ENCODE data around the gene GBE1.
"Not testable (repeated sequence)": the region's sequence is repeated elsewhere in the genome, so short reads cannot be mapped to it uniquely, and the experiment has no call there.

The GBE1 gene

DNA sequence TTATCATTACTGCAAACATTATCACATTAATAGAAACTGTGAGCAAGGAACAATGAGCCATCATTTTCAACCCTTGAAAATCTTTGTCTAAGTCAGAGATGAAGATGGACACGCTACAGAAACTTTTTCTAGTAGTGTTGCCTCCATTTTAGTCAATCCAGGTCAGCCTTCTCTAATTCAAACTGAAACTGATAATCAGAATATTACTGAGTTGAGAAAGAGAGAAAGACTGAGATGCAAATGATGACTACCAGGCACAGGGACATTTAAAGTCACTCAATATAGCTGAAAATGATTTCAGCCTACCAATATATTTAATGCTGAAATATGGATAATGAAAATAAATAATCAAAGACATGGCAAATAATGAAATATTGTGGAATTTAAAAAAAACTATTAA is 261.4 kb downstream of the GBE1 start:
- Histone ChIP-seq H2AFZ (ENCODE audit: low read depth, low read length, severe bottlenecking) (no peak overlapping the region), H3K27me3 (ENCODE audit: low read length) (no peaks in the 10 kb centered on the region), H4K20me1 (ENCODE audit: low read depth, low read length) (no peaks in the 10 kb centered on the region), H3K79me2 (ENCODE audit: insufficient read depth, low read length) (no peaks in the 10 kb centered on the region), H3K4me3 (ENCODE audit: insufficient read depth, low read length, poor library complexity, severe bottlenecking) (no peak overlapping the region), H3K4me2 (ENCODE audit: low read depth, low read length, poor library complexity, severe bottlenecking) (no peak overlapping the region), H3K9me2 (replicated peaks; ENCODE audit: insufficient read depth, low read length) (no peaks in the 10 kb centered on the region), H3K9me3 (ENCODE audit: insufficient read depth, low read length) (no peaks in the 10 kb centered on the region), H3K9ac (ENCODE audit: low read length) (no peak overlapping the region), H3K36me3 (ENCODE audit: low read length) (no peaks in the 10 kb centered on the region), H3K27ac (ENCODE audit: low read depth, low read length) (no peak overlapping the region), H3F3A (ENCODE audit: insufficient read depth) (no peaks in the 10 kb centered on the region)
- TF ChIP-seq EZH2phosphoT487 (conservative IDR thresholded peaks at IDR 0.05; ENCODE audit: low read length) = no peak
- TF ChIP-seq, protein P1, sequence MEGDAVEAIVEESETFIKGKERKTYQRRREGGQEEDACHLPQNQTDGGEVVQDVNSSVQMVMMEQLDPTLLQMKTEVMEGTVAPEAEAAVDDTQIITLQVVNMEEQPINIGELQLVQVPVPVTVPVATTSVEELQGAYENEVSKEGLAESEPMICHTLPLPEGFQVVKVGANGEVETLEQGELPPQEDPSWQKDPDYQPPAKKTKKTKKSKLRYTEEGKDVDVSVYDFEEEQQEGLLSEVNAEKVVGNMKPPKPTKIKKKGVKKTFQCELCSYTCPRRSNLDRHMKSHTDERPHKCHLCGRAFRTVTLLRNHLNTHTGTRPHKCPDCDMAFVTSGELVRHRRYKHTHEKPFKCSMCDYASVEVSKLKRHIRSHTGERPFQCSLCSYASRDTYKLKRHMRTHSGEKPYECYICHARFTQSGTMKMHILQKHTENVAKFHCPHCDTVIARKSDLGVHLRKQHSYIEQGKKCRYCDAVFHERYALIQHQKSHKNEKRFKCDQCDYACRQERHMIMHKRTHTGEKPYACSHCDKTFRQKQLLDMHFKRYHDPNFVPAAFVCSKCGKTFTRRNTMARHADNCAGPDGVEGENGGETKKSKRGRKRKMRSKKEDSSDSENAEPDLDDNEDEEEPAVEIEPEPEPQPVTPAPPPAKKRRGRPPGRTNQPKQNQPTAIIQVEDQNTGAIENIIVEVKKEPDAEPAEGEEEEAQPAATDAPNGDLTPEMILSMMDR (IDR thresholded peaks at IDR 0.05; ENCODE audit: insufficient read depth, low read length, poor library complexity, severe bottlenecking) = no peak

DNA sequence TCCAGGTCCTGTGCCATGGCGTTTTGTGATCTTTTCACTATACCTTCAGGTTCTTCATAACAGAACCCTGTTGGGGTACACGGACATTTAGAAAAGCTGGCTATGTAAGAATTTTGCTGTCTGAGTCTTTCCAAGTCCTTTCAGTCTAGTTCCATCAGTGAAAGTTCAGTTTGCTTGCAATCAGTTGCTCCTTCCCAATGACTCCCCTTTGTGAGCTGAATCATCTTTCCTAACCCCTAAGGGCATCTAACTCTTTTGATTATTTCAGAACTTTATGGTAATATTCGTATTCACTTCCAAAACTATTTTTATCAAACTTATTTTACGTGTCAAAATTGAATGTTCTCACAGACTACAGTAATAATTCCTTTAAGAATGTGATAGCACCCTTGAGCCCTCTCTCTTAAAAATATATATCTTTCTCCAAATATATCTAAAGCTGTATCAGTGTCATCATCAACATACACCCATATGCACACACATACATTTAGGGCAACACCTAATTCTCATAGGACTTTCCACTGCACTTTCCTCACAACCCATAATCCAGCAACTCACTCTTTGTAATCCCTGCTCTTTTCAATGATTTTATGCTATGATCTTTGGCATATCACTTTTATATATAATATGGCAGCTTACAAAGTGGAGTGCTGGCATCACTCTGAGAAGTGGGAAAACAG is 263.7 kb downstream of the GBE1 start:
- no peaks in the 10 kb centered on the region for H3K79me2 ChIP-seq (ENCODE audit: insufficient read depth, low read length)
- no peaks in the 10 kb centered on the region for H3K27me3 ChIP-seq (ENCODE audit: low read length)
- no peaks in the 10 kb centered on the region for H4K20me1 ChIP-seq (ENCODE audit: low read depth, low read length)
- H3K9ac ChIP-seq (ENCODE audit: low read length) = no peak overlapping the region
- no peaks in the 10 kb centered on the region for H3K9me3 ChIP-seq (ENCODE audit: insufficient read depth, low read length)
- no peak for TF ChIP-seq EZH2phosphoT487 (conservative IDR thresholded peaks at IDR 0.05; ENCODE audit: low read length)
- TF ChIP-seq, protein P1 (IDR thresholded peaks at IDR 0.05; ENCODE audit: insufficient read depth, low read length, poor library complexity, severe bottlenecking) = no peak
- H3K4me3 ChIP-seq (ENCODE audit: insufficient read depth, low read length, poor library complexity, severe bottlenecking) = no peak overlapping the region
- H3K36me3 ChIP-seq (ENCODE audit: low read length) = no peaks in the 10 kb centered on the region
- H3K9me2 ChIP-seq (replicated peaks; ENCODE audit: insufficient read depth, low read length) = no peaks in the 10 kb centered on the region
- no peaks in the 10 kb centered on the region for H3F3A ChIP-seq (ENCODE audit: insufficient read depth)
- no peak overlapping the region for H3K4me2 ChIP-seq (ENCODE audit: low read depth, low read length, poor library complexity, severe bottlenecking)
- no peak overlapping the region for H2AFZ ChIP-seq (ENCODE audit: low read depth, low read length, severe bottlenecking)
- no peak overlapping the region for H3K27ac ChIP-seq (ENCODE audit: low read depth, low read length)

DNA sequence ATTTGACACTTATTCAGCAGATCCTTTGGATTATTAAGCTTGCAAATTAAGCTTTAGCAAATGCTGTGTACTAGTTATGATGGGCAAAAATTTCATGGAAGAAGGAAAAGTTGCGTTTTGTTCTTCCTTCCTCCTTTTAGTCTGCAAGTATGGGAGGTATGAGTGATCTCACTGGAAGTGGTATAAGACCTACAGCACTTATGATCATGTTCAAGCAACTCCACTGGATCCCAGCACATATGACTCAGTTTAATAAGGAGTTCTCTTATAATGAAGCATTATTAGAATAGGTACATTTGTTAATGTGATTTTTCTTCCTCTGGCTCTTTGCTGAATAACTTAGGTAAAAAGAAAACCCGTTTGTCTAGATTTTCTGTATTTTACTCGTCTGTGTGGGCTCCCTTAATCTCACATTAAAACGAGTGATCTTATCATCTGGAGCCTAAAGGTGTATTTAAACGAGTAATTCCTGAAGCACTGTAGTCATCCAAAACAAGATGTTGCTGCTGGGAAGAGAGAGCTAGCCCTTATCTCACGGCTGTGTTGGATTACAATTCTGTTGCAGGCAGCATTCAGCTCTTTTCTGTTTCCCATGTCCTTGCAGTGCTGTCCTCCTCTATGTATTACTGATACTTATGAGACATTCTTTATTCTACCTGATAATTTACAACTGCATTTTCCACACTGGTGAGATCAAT is 264.9 kb downstream of the GBE1 start:
- no peaks in the 10 kb centered on the region for H3F3A ChIP-seq (ENCODE audit: insufficient read depth)
- no peak overlapping the region for H3K9ac ChIP-seq (ENCODE audit: low read length)
- no peak overlapping the region for H3K4me2 ChIP-seq (ENCODE audit: low read depth, low read length, poor library complexity, severe bottlenecking)
- no peak overlapping the region for H3K27ac ChIP-seq (ENCODE audit: low read depth, low read length)
- no peaks in the 10 kb centered on the region for H3K9me3 ChIP-seq (ENCODE audit: insufficient read depth, low read length)
- H2AFZ ChIP-seq (ENCODE audit: low read depth, low read length, severe bottlenecking) = no peak overlapping the region
- no peaks in the 10 kb centered on the region for H4K20me1 ChIP-seq (ENCODE audit: low read depth, low read length)
- H3K9me2 ChIP-seq (replicated peaks; ENCODE audit: insufficient read depth, low read length) = no peaks in the 10 kb centered on the region
- TF ChIP-seq, protein P1 (IDR thresholded peaks at IDR 0.05; ENCODE audit: insufficient read depth, low read length, poor library complexity, severe bottlenecking) = no peak
- TF ChIP-seq EZH2phosphoT487 (conservative IDR thresholded peaks at IDR 0.05; ENCODE audit: low read length) = no peak
- no peaks in the 10 kb centered on the region for H3K79me2 ChIP-seq (ENCODE audit: insufficient read depth, low read length)
- no peaks in the 10 kb centered on the region for H3K36me3 ChIP-seq (ENCODE audit: low read length)
- H3K4me3 ChIP-seq (ENCODE audit: insufficient read depth, low read length, poor library complexity, severe bottlenecking) = no peak overlapping the region
- no peaks in the 10 kb centered on the region for H3K27me3 ChIP-seq (ENCODE audit: low read length)

DNA sequence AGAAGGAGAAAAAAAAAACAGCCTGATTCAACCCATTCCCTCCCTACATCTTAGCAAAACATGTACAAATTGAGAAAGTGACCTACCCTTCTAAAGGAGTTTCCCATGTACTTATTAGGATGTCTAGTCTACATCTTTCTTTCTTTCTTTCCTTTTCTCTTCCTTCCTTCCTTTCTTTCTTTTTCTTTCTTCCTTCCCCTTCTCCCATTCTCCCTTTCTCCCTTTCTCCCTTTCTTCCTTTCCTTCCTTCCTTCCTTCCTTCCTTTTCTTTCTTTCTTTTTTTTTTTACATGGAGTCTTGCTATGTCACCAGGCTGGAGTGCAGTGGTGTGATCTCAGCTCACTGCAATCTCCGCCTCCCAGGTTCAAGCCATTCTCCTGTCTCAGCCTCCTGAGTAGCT is 269.0 kb downstream of the GBE1 start:
- not testable (repeated sequence) for H3F3A ChIP-seq (ENCODE audit: insufficient read depth); H3K9me3 ChIP-seq (ENCODE audit: insufficient read depth, low read length); H4K20me1 ChIP-seq (ENCODE audit: low read depth, low read length); H3K4me3 ChIP-seq (ENCODE audit: insufficient read depth, low read length, poor library complexity, severe bottlenecking); H3K27ac ChIP-seq (ENCODE audit: low read depth, low read length); H3K9me2 ChIP-seq (replicated peaks; ENCODE audit: insufficient read depth, low read length); H3K4me2 ChIP-seq (ENCODE audit: low read depth, low read length, poor library complexity, severe bottlenecking); H3K27me3 ChIP-seq (ENCODE audit: low read length); H3K36me3 ChIP-seq (ENCODE audit: low read length); H2AFZ ChIP-seq (ENCODE audit: low read depth, low read length, severe bottlenecking); H3K9ac ChIP-seq (ENCODE audit: low read length); H3K79me2 ChIP-seq (ENCODE audit: insufficient read depth, low read length)

Measured in SU-DHL-6 (cell line).